Mesenchymal stem cell (in vitro differentiated cells and primary cell): Measurements from ENCODE around the gene CCDC187.

Source experiments
- DNase-seq: peaks from one replicate; pipeline ENCODE4 v3.0.0-alpha.2; 2013
- H2AFZ ChIP-seq: one replicate; pipeline ENCODE4 v1.6.1; 2013; ENCODE audit warnings: low read depth, mild to moderate bottlenecking, control low read depth, inconsistent platforms, low read length, moderate library complexity
- H2AK5ac ChIP-seq: 2 replicates; pipeline ENCODE4 v1.6.1; 2013; ENCODE audit warnings: low read length, moderate library complexity, mild to moderate bottlenecking, inconsistent platforms; ENCODE audit not compliant: severe bottlenecking
- H2BK120ac ChIP-seq: one replicate; pipeline ENCODE4 v1.6.1; 2013; ENCODE audit warnings: low read depth, mild to moderate bottlenecking, inconsistent platforms, low read length, moderate library complexity
- H2BK12ac ChIP-seq, 2 experiments: one replicate each; pipeline ENCODE4 v1.6.1; 2013; ENCODE audit warnings: inconsistent platforms in 2 of 2, low read length in 2 of 2, mild to moderate bottlenecking in 2 of 2, moderate library complexity in 2 of 2, control low read depth in 1 of 2
- H2BK15ac ChIP-seq: one replicate; pipeline ENCODE4 v1.6.1; 2013; ENCODE audit warnings: mild to moderate bottlenecking, low read depth, inconsistent platforms; ENCODE audit not compliant: poor library complexity, severe bottlenecking
- H2BK5ac ChIP-seq: 2 replicates; pipeline ENCODE4 v1.6.1; 2013; ENCODE audit warnings: low read depth, mild to moderate bottlenecking, low read length, control low read depth, inconsistent platforms; ENCODE audit not compliant: poor library complexity, severe bottlenecking
- H3K14ac ChIP-seq, 2 experiments: one replicate each; pipeline ENCODE4 v1.6.1; 2013; ENCODE audit warnings: inconsistent platforms in 2 of 2, low read length in 2 of 2, control low read depth in 1 of 2, mild to moderate bottlenecking in 1 of 2, moderate library complexity in 1 of 2
- H3K18ac ChIP-seq, 2 experiments: one replicate each; pipeline ENCODE4 v1.6.1; 2013; ENCODE audit warnings: inconsistent platforms in 2 of 2, low read length in 2 of 2, control low read depth in 1 of 2, low read depth in 1 of 2, mild to moderate bottlenecking in 1 of 2
- H3K23ac ChIP-seq, 2 experiments: one replicate each; pipeline ENCODE4 v1.6.1; 2013; ENCODE audit warnings: inconsistent platforms in 2 of 2, low read length in 2 of 2, mild to moderate bottlenecking in 2 of 2, moderate library complexity in 2 of 2, control low read depth in 1 of 2
- H3K27ac ChIP-seq: 2 replicates; pipeline ENCODE4 v1.5.1; 2013; ENCODE audit warnings: mild to moderate bottlenecking, moderate library complexity, low read length, control low read depth, inconsistent platforms; ENCODE audit not compliant: poor library complexity, severe bottlenecking
- H3K27me3 ChIP-seq, 2 experiments: 2 replicates each; pipeline versions ENCODE4 v1.6.1 to v1.7.0; 2013; ENCODE audit warnings: low read length in 2 of 2, mild to moderate bottlenecking in 2 of 2, moderate library complexity in 2 of 2, control low read depth in 1 of 2, inconsistent platforms in 1 of 2; ENCODE audit not compliant: control insufficient read depth in 1 of 2, insufficient read depth in 1 of 2
- H3K36me3 ChIP-seq, 2 experiments: 2 replicates each; pipeline versions ENCODE4 v1.6.1 to v1.7.0; 2013; ENCODE audit warnings: low read length in 2 of 2, control low read depth in 1 of 2, inconsistent platforms in 1 of 2, low read depth in 1 of 2, mild to moderate bottlenecking in 1 of 2; ENCODE audit not compliant: insufficient read depth in 2 of 2, control insufficient read depth in 1 of 2
- H3K4ac ChIP-seq, 2 experiments: one replicate each; pipeline ENCODE4 v1.6.1; 2013; ENCODE audit warnings: inconsistent platforms in 2 of 2, low read length in 2 of 2, mild to moderate bottlenecking in 2 of 2, moderate library complexity in 2 of 2, control low read depth in 1 of 2, low read depth in 1 of 2
- H3K4me1 ChIP-seq: 2 replicates; pipeline ENCODE4 v1.6.1; 2013; ENCODE audit warnings: low read depth, low read length, control low read depth; ENCODE audit not compliant: control insufficient read depth, insufficient read depth
- H3K4me2 ChIP-seq: 2 replicates; pipeline ENCODE4 v1.6.1; 2013; ENCODE audit warnings: low read length, mild to moderate bottlenecking, inconsistent platforms; ENCODE audit not compliant: poor library complexity, severe bottlenecking
- H3K4me3 ChIP-seq, 2 experiments: 2 replicates each; pipeline versions ENCODE4 v1.5.1 to v1.7.0; 2013; ENCODE audit warnings: low read length in 2 of 2, mild to moderate bottlenecking in 2 of 2, control low read depth in 1 of 2, low read depth in 1 of 2; ENCODE audit not compliant: insufficient read depth in 1 of 2
- H3K79me1 ChIP-seq: replicated peaks from 2 replicates; pipeline ENCODE4 v1.6.1; 2013; ENCODE audit warnings: mild to moderate bottlenecking, control low read depth, low read length, inconsistent platforms; ENCODE audit not compliant: poor library complexity, severe bottlenecking
- H3K9ac ChIP-seq: 2 replicates; pipeline ENCODE4 v1.7.0; 2013; ENCODE audit warnings: mild to moderate bottlenecking, low read length, moderate library complexity
- H3K9me3 ChIP-seq: 2 replicates; pipeline ENCODE4 v1.7.0; 2013; ENCODE audit warnings: mild to moderate bottlenecking, low read length; ENCODE audit not compliant: control insufficient read depth
- H4K8ac ChIP-seq: one replicate; pipeline ENCODE4 v1.6.1; 2013; ENCODE audit warnings: inconsistent platforms, mild to moderate bottlenecking, low read length, moderate library complexity
- H4K91ac ChIP-seq: one replicate; pipeline ENCODE4 v1.6.1; 2013; ENCODE audit warnings: mild to moderate bottlenecking, low read length, inconsistent platforms
- WGBS: methylation state at CpG from one replicate; pipeline ENCODE4 v1.1.7; 2013; ENCODE audit warnings: mixed read lengths; 5-methylcytosine and 5-hydroxymethylcytosine counted together

Gene CCDC187

DNA sequence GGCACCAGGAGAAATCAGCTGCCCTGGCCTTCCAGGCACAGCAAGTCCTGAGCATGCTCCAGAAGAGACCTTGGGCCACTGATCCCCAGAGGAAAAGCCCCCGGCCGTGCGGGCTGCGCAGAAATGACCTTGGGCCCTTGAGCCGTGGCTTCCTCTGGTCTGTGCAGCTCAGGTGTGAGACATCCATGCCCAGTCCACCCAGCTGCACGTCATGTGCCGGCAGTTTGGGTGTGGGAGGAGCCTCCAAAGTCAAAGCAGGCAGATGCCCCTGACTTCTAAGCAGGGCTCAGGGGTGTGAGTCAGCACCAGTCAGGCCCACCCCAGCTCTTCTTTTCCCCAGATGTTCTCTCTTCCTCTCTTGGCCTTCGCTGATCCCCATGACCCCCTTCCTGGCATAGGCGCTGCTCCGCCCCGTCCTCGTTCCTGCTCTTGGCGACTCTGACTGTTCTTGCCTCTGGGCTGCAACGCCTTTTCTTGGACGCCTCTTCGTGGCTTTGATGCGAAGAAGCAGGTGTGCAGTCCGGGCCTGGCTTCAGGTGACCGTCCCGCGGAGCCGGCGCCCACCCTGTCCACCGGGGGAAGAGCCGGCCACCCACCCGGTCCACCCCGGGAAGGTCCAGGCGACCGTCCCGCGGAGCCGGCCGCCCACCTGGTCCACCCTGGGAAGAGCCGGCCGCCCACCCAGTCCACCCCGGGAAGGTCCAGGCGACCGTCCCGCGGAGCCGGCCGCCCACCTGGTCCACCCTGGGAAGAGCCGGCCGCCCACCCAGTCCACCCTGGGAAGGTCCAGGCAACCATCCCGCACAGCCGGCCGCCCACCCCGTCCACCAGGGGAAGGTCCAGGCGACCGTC lies 52.4 kb downstream of the CCDC187 start:
- Histone ChIP-seq H2BK120ac (no peak overlapping the region), H3K18ac (no peak overlapping the region), H3K9me3 (no peaks in the 10 kb centered on the region), H3K27me3 (peaks cover 18 to 59% of the 10 kb centered on the region in 2 experiments), H2AFZ (no peak overlapping the region), H4K8ac (no peak overlapping the region), H2BK5ac (no peak overlapping the region), H3K27ac (no peak overlapping the region), H2BK15ac (no peak overlapping the region), H3K4me3 (no peak overlapping the region), H3K14ac (no peak overlapping the region), H4K91ac (no peak overlapping the region), H3K79me1 (no peaks in the 10 kb centered on the region), H2BK12ac (no peak overlapping the region), H3K4me2 (no peak overlapping the region), H3K9ac (no peak overlapping the region), H3K23ac (no peak overlapping the region), H3K4ac (no peak overlapping the region), H3K36me3 (no peaks in the 10 kb centered on the region), H2AK5ac (no peak overlapping the region), H3K4me1 (peaks cover 13% of the 10 kb centered on the region)
- whole genome bisulfite sequencing: 92% methylated on average over 32 of the region's 50 CpGs
- no peak for DNase-seq

DNA sequence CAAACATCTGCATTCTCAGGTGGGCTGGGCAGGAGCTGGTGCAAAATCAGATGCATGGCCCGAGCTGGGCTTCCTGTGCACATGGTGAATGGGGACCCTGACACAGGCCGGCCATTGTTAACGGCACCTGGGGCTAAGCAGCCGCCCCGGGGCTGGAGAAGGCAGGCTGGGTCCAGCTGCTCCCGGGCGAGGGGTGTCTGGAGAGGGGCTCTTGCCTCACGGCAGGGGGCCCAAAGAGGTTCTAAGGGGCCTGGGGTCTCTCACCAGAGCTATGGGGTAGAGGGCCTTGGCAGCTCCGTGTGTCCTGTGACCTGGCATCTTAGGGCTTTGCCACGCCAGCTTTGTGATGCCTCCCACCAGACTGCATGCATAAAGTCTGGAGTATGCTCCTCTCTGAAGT lies 53.2 kb downstream of the CCDC187 start:
- WGBS: 84% methylated on average over 9 of the region's 10 CpGs
- Histone ChIP-seq H2BK120ac (no peak overlapping the region), H2AFZ (no peak overlapping the region), H3K79me1 (no peaks in the 10 kb centered on the region), H4K91ac (no peak overlapping the region), H2BK12ac (no peak overlapping the region), H3K18ac (no peak overlapping the region), H2BK15ac (no peak overlapping the region), H3K4ac (no peak overlapping the region), H2AK5ac (no peak overlapping the region), H3K4me2 (no peak overlapping the region), H3K4me1 (peaks cover 10% of the 10 kb centered on the region), H3K27me3 (peaks cover 18 to 59% of the 10 kb centered on the region in 2 experiments), H3K4me3 (no peak overlapping the region), H3K23ac (no peak overlapping the region), H4K8ac (no peak overlapping the region), H2BK5ac (no peak overlapping the region), H3K9me3 (no peaks in the 10 kb centered on the region), H3K27ac (no peak overlapping the region), H3K36me3 (no peaks in the 10 kb centered on the region), H3K14ac (no peak overlapping the region), H3K9ac (no peak overlapping the region)
- DNase-seq: no peak

DNA sequence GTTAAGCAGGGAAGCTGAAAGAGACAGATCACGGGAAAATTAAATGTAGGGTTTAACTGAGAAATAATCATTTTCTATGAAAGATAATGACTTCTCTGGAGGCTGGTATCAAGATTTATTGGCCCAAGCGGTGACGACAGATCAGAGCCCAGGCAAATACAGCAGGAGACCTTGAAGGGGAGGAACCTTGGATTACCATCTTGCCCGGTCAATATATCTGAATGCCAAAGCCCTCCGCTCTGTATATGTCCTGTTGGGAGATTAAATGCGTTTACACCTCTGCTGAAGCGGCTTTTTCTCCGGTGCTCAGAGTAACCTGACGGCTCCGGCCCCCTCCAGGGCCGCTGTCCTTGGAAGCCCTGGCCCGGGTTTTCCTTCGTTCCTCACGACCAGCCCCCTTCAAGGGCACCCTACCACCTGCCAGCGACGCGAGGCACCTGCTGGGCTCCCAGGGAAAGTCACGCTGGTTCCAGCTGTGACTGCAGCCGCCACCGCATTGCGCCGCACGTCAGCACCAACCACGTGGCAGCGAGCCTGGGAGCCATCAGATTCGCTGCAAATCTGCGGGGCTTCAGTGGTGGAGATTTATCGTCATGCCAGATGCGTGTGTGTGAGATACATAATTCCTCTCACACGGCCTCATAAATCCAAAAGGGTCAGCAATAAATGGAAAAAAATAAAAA lies 53.9 kb downstream of the CCDC187 start:
- Histone ChIP-seq H3K18ac (no peak overlapping the region), H3K23ac (no peak overlapping the region), H2BK120ac (no peak overlapping the region), H2AK5ac (no peak overlapping the region), H3K4ac (no peak overlapping the region), H3K79me1 (peaks cover 2% of the 10 kb centered on the region), H4K91ac (no peak overlapping the region), H3K4me1 (peaks cover 5% of the 10 kb centered on the region), H3K9ac (no peak overlapping the region), H2AFZ (no peak overlapping the region), H3K14ac (no peak overlapping the region), H3K27ac (no peak overlapping the region), H3K4me2 (no peak overlapping the region), H3K36me3 (no peaks in the 10 kb centered on the region), H3K27me3 (peaks cover 18 to 59% of the 10 kb centered on the region in 2 experiments), H3K4me3 (no peak overlapping the region), H2BK12ac (no peak overlapping the region), H4K8ac (no peak overlapping the region), H2BK15ac (no peak overlapping the region), H3K9me3 (no peaks in the 10 kb centered on the region), H2BK5ac (no peak overlapping the region)
- no peak for DNase-seq
- 86% methylated on average over 29 of the region's 30 CpGs for WGBS
